NOMO-1 treated with dmso at 0.1 percent for 144 hours (cell line): ENCODE results near the gene TALDO1.

ENCODE experiments used
- DNase-seq: peaks from one replicate; lab custom pipeline; 2025; ENCODE audit not compliant: unreplicated experiment; lab: John Stamatoyannopoulos, UW

Gene TALDO1

DNA sequence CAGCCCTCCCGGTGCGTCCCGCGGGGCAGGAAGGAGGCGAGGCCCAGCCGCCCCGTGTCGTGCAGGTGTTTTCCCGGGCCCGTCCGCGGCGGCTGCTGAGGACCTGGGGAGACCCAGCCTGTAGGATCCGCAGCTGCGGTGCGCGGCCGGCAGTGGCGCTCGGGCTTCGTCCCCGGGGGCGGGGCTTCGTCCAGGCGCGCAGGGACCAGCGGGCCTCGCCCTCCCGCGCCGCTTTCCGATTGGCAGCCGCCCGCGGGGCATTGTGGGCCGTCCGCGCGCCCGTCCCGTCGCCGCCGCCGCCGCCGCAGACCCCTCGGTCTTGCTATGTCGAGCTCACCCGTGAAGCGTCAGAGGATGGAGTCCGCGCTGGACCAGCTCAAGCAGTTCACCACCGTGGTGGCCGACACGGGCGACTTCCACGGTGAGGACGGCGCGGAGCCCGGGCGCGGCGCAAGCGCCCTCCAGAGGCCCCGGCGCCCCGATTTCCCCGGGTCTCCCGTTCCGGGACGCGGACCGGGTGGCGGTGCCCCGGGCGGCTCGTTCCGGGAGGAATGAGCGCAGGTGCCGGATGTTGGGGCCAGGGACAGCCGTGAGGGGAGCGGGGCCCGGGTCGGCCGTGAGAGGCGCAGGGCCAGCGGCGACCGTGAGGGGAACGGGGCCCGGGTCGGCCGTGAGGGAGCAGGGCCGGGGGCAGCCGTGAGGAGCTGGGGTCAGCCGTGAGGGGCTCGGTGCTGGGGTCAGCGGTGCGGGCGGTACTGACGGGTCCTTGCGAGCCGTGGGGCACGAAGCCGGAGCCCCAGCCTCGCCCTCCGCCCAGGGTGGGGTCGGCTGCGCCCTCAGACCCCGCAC is at the start of gene TALDO1:
Gene TALDO1 (plus strand): TSS at position 307 of the 849 bp plus-strand sequence. CDS start 18 bp downstream, at position 325.
- DNase-seq: peak; percentile 88

DNA sequence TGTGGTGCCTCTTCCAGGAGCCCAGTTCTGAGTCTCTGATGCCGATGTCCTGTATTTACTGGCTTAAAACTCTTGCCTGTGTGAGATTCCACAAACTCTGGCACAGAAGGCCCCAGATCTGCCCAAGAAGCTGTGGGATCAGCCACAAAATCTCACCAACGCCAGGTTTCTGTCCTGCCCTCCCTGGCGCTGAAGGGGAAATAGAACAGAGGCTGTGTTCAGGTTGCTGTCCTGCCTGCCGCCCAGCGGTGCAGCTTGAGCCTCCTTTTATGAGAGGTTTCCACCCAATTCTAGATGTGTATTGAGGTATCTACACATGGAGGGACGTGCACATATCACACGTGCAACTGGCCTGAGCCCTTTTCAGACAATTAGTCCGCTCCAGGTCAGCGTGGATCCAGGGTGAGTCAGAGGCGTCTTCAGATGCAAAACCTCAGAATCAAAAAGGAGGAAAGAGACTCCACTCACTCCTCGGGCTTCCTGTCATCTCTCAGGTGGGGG is 49.4 kb upstream of the TALDO1 start:
- DNase-seq: peak; percentile 29

DNA sequence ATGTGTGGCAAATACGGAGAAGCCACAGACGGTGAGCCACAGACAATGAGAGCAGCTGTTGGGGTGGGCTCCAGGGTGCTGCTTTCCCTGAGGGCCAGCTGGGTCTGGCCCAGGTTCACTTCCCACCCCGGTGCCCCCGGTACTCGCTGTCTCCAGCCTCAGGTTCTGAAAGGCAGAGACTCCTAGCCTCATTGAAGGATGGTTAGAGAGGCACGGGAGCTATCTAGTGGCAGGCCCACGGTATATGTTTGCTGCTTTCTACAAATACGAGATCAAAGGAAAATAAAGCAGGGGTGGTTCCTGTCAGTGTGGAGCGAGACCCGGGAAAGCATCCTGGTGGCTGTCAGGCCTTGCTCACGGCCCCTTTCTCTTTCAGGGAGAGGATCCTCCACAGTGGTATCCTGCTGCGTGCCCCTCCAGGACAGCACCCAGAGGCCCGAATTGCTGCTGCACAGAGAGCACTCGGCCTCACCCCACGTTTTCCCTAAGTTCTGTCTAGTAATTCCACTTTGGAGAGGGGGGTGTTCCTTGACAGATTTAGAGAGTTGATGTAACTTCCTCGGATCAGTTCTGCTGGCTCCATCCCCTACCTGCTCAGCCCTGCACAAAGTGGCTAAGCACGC is 48.7 kb upstream of the TALDO1 start:
- DNase-seq: no peak

DNA sequence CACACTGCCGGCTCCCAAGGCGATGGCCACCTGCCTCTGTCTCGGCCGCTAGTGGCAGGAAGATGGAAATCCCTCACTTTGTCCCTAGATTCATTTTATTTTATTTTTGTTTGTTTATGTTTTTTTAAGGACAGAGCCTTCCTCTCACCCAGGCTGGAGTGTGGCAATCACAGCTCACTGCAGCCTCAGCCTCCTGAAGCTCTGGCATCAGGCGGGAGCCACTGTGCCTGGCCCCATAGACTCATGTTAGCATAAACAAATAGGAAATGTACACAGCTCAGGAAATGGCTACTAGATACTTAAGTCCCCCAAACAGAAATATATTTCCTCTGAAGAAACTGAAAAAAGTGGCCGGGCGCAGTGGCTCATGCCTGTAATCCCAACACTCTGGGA is 48.2 kb upstream of the TALDO1 start:
- no peak for DNase-seq

DNA sequence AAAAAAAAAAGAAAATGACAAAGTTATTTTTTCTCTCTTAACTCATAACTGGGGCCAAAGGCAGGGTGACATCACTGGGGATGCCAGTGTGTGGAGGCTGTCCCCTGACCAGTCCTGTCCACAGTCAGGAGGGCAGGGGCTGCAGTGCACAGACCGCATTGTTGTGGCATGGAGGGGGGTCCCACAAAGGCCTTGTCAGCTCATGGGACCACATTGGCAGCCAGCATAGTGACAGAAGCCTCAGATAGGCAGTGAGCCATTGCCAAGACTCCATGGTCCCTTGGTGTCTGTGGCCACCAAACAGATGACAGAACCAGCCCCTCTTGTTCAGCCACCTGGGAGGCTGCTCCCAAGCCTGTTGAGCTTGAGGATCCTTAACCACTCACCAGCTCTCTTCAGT is 47.5 kb upstream of the TALDO1 start:
- no peak for DNase-seq

DNA sequence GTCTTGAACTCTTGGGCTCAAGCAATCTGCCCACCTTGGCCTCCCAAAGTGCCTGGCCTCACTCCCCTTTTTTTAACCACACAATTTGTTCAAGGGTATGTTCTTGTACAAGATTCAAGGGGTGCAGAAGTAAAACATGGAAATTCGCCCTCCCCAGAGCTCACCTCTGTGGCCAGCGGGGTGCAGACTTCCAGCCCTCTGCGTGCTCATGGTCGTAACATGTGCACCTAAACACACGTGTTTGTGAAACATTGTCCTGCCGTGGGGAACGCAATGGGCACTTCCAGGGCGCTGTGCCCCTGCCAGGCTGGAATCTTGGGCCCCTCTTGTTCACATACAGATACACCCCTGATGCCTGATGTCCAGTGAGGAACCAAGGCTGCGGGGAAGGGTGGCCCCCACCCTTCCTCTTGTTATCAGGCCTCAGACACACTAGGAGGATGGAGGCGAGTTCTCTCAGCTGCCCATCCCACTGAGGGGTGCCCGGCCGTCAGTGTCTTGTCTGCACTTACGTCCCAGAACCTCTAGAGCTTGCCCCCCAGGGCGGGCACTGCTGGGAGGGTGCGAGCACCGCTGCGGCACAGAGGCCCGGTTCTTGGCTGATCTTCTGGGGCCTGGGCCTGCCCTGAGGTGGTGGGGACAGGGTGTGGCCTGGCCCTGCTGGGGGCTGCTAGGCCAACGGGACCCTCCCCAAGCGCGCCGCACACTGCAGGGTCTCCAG is 45.4 kb upstream of the TALDO1 start:
- no peak for DNase-seq

DNA sequence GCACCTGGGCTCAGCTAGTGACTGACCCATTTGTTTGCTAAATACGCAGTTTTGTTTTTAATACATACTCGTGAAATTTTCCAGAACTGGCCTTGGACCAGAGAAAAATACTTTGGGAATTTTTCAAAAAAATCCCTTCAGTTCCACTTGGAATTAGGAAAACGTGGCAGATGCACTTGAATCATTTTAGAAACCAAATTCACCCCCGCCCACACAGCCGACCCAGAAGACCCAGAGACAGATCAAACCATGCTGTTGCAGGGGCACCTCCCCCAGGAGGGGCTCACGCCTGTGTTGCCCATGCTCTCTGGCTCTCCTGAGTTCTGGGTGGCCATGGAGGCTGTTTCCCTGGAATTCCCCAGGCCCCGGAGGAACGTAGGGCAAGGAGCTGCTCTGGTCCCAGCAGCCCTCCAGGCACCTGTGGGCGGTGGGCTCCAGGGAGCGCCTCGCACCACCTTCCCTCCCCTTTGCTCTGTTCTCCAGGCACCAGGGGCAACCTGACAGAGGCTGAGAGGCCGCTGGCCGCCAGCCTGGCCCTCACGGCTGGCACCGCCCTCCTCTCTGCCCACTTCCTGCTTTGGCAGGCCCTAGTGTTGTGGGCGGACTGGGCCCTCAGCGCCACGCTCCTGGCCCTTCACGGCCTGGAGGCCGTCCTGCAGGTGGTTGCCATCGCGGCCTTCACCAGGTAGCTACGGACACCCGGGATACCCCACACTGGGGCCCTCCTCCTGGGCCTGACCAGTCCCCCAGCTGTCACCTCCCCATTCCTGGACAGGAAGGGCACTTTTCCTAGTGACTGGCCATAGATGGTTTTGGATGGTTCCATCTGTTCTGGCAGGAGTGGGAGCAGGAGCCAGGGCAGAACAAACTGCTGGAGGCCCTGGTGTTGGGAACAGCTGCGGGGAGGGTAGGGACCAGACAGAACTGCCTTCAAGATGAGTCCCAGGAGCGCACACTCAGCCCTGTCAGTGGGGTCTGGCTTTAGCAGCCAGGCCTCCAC is 44.5 kb upstream of the TALDO1 start:
- DNase-seq: no peak

DNA sequence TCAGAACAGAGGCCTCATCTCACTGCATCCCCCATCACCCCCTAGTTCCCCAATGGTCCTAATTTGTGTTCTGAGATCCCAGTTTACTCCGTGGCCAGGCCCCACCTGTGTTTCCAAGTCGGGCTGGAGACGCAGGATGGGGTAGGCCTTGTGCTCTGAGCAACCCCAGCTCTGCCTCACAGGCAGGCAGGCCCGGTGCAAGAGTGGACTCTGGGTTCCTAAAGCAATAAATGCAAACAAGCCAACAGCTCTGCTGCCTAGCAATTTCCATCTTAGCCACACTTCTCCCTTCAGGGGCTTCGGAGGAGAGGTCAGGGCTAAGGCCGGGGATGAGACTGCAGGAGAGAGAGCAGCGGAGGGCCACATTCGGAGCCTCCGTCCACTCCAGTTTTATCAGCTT is 43.8 kb upstream of the TALDO1 start:
- no peak for DNase-seq

DNA sequence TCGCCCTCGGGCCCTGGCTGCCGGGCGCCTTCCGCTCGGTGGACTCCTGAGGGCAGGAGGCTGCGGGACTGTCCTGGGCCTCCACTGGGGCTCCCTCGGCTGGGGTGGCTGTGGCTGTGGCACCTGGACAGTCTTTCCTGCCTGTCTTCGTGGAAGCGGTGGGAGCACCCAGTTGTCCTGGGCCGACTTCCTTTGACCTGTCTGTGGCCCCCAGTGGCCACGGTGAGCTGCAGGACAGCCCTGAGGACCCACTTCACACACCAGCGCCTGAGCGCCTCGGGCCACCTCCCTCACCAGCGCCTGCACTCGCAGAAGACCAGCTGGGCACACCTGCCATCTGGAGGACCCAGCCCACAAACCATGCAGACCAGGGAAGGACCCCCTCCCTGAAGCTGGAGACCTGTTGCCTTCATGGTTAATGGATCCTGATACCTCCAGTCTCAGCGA is 43.0 kb upstream of the TALDO1 start:
- no peak for DNase-seq

DNA sequence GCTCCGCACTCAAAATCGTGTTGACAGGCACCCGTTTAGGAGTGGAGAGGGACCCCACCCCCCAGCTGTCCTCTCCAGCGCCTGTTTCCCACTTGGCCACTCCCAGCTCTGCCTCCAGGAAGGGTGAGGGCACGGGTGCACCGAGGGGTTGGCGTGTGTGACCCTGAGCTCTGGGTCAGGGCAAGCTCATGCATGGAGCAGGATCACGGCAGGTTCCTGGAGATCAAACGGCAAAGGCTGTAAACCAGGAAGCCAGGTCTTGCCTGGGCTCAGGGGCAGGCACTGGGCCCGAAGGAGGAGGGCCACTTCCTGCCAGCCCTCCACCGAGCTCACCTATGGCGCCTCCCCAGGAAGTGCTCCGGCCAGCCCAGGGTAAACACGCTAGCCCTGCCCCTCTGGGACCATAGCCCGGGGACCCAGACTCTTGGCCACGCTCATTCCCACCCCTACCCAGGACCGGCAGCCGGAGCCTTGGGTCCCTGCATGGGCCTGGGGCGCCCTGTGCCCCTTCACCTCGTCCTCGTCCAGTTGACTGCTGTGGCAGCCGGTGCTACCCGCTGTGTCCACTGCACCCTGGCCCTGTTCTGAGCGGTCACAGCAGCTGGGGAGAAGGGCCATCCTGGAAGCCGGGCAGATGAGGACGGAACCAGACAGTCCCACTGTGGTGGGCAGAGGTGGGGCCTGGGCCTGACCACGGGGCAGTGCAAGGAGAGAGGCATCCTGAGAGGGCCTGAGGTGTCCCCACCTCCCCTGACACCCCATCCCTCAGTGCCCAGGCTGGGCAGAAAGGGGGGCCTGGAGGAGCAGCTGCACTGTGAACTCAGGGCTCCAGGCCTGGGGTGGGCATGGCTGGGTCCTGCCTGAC is 42.3 kb upstream of the TALDO1 start:
- no peak for DNase-seq

DNA sequence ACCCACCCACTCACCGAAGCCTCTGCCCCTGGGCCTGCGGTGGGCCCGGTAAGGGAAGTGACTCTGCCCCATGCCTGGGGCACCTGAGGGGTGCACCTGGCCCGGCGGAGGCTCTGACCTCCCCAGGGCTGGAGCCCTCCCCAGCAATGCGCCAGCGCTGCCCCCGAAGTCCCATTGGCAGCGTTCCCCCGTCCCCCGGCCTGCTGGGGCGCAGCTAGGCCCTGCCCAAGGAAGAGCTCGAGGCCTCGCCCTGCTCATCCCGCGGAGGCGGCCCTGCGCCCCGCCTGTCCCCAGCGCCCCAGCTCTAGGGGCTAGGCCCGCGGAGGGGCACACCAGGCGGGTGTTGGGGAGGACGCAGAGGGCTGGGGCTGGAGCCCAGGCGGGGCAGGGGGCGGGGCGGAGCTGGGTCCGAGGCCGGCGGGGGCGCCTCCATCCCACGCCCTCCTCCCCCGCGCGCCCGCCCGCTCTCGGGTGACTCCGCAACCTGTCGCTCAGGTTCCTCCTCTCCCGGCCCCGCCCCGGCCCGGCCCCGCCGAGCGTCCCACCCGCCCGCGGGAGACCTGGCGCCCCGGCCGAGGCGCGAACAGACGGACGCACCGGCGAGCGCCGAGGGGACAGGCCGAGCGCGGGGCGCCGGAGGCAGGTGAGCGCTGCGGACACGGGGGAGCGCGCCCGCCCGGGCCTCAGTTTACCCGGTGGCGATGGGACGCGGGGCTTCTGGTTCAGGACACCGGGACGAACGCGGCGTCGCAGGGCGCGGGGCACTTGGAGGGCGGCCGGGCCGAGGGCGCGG is 41.4 kb upstream of the TALDO1 start, which contains the start of gene EPS8L2:
Gene EPS8L2 (plus strand): TSS at position 586 of the 793 bp plus-strand sequence. CDS start 3,177 bp downstream, outside the sequence.
- DNase-seq: no peak

DNA sequence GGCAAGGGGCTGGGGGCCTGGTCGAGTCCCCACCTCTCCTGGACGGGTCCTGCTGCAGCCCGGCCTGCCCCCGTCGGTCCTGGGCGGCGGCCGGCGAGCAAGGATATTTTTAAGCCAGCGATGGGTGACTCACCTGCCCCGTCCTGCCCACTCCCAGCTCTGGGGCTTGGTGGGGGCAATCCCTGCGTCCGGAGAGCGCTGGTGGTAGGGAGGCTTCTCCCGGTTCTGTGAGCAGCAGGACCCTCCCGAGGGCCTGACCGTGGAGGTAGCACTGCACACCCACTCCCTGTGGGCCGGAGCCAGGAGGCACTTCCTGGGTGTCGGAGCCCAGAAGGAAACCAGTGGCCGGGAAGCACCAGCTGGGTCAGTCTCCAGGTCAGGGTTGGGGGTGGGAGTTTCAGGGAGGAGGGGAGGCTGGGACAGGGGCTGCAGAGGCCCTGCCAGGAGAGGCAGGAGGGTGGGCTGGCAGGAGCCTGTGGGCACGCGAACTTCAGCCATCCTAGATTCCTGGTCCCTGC is 40.8 kb upstream of the TALDO1 start:
- DNase-seq: no peak

DNA sequence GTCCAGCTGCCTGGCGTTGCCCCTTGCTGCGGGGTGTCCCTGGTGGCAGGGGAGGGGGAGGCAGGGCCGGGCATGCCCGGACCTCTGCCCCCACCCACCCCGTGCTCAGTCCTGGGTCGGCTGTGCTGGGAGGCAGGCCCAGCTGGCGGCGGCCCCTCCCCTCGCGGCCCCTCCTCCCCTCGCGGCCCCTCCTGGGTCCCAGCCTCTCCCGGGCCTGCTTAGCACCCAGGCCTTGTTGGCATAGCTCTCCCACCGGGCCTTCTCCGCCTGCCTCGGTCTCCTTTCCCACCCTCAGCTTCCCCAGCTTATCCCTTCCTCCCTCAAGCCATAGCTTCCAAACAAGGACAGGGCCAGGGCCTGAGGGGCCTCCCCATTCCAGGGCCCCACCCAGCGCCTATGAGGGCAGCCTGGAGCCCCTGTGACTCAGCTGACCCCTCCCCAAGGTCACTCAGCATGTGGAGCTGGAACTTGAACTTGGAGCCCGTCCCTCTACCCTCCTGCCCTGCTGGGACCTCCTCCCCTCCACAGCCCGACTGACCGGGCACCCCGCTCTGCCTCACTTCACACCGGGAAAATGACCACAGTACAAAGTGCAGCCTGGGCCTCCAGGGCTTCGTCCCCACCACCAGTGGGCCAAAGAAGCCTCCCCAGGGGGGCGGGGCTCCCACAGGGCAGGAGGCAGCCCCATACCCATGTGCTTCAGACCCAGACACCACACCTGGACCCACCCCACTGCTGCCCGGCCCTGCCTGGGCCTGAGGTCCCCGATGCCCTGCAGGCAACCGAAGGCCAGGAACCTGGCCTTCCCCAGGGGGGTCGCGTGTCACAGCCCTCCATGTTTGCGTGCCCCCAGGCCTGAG is 40.1 kb upstream of the TALDO1 start:
- DNase-seq: no peak

DNA sequence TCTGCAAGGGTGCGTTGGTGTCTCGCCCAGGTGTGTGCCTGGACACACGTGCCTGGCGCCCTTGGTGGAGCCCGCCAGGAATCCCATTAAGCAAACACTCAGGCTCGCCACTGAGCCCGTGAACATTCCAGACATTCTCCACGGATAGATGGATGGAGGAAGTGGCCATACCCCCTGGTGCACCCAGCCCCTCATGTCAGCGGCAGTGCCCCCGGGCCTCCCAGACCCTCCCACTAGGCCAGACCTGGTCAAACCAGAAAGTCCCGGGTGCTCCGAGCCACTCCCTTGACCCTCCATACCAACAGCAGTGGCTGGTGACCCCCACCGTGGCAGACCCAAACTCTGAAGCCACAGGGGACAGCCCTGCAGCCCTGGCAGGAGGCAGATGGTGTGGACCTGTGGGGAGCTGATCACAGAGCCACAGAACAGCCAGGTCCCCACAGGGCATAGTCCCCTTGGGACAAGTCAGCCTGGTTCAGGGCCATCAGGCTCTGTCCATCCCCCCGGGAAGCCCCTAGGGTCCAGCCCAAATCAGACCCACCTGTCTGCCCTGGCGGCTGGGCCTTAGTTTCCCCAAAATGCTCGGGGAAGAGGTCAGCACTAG is 39.3 kb upstream of the TALDO1 start:
- no peak for DNase-seq

DNA sequence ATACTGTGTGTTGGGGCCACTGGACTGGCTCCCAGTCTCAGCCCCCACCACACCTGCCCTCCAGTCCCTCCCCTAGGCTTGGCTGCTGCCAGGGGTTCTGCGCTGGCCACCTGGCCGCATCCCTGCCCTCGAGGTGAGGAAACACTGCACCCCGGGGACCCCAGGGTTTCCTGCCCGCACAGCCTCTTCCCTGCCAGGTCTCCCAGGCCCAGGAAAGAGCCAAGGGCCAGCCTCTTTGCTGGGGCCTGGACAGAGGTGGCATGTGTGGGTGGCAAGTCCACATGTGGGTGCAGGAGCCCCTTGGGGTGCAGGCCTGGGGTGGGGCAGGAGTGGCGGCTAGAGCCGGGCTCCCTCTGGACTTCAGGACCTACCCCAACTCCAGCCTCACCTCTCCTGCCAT is 38.8 kb upstream of the TALDO1 start:
- DNase-seq: no peak

DNA sequence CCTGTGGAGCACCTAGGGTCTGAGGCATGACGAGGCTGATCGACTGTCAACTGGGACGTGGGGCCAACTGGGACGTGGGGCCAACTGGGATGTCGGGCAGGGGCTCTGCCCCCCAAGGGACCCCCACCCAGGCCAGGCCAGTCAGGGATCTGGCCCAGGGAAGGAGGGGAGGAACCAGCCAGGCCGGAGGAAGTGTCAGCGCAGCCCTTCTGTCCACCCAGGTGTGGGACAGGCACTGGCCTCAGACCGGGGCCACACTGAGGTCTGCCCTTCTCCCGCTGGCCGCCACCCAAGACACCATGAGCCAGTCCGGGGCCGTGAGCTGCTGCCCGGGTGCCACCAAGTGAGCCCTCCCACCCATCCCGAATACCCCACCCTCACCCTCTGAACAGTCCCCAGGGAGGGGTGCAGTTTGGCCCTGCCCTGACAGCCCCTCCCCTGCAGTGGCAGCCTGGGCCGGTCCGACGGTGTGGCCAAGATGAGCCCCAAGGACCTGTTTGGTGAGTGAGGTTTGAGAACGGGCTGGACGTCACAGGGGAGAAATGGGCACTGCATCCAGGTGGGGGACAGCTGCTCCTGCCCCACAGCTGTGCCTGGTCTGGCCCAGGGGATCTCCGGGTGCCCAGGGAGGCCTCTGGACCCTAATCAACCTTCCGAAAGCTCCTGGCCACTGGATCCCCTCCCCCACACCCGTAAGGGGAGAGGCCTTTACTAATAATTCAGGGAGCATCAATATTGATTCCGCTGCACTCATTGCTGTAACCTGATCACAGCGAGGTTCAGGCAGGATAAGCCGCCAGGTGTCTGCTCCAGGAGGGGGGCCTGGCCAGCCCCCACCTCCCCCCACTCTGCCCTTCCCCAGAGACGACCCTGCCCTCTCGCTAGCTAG is 37.9 kb upstream of the TALDO1 start:
- DNase-seq: no peak
